Hypothalamus (tissue), 51 donors: ENCODE data around the gene CREM.

Experiments used
- DNase-seq, 51 donors: peaks; one replicate each; lab custom pipeline; 2025; lab: John Stamatoyannopoulos, UW

Gene CREM

GRCh38 chr10:35133586-35133985, 6.9 kb downstream of the CREM start:
- no peak for DNase-seq

GRCh38 chr10:35135861-35136260, 9.2 kb downstream of the CREM start:
- DNase-seq: no peak

- no peak for DNase-seq
Measured at GRCh38 chr10:35136263-35136815, 9.7 kb downstream of the CREM start.

- DNase-seq: no peak
Measured at GRCh38 chr10:35140126-35140525, 13.5 kb downstream of the CREM start.

- DNase-seq: no peak
Measured at GRCh38 chr10:35140727-35141126, 14.1 kb downstream of the CREM start.

- DNase-seq: no peak
Measured at GRCh38 chr10:35150308-35150707, 23.7 kb downstream of the CREM start.

GRCh38 chr10:35152992-35153391, 26.3 kb downstream of the CREM start:
- no peak for DNase-seq

GRCh38 chr10:35153716-35154115, 27.1 kb downstream of the CREM start:
- no peak for DNase-seq

GRCh38 chr10:35160743-35161142, 34.1 kb downstream of the CREM start:
- DNase-seq: no peak

GRCh38 chr10:35161906-35162305, 35.3 kb downstream of the CREM start:
- no peak for DNase-seq

- DNase-seq: no peak
Measured at GRCh38 chr10:35165136-35165535, 38.5 kb downstream of the CREM start.

GRCh38 chr10:35165811-35166210, 39.2 kb downstream of the CREM start:
- DNase-seq: no peak

GRCh38 chr10:35166607-35167006, 40.0 kb downstream of the CREM start:
- no peak for DNase-seq

- no peak for DNase-seq
Measured at GRCh38 chr10:35167342-35167741, 40.7 kb downstream of the CREM start.

- no peak for DNase-seq
Measured at GRCh38 chr10:35172146-35172545, 45.5 kb downstream of the CREM start.

GRCh38 chr10:35172574-35172973, 45.9 kb downstream of the CREM start:
- no peak for DNase-seq

- DNase-seq: no peak
Measured at GRCh38 chr10:35178331-35178730, 51.7 kb downstream of the CREM start.

GRCh38 chr10:35182631-35183510, 56.2 kb downstream of the CREM start:
- DNase-seq: no peak

- no peak for DNase-seq
Measured at GRCh38 chr10:35184527-35185171, 58.0 kb downstream of the CREM start.

GRCh38 chr10:35185260-35186034, 58.8 kb downstream of the CREM start:
- DNase-seq: no peak

- no peak for DNase-seq
Measured at GRCh38 chr10:35188954-35189353, 62.3 kb downstream of the CREM start.
